Prostate gland (tissue), 2 donors: ENCODE results near the gene CAMK2D.

ENCODE experiments used
- CTCF ChIP-seq, 4 experiments: fragments of 200-600 bp in 2 of 4; fragments of 450-650 bp in 2 of 4; sonication (generic) in 2 of 4; IDR thresholded peaks; 1 replicate in 3 of 4; 2 replicates in 1 of 4; pipeline ENCODE4 v1.5.1; 2016 to 2019; ENCODE audit warnings: antibody characterized with exemption in 4 of 4, mild to moderate bottlenecking in 2 of 4, moderate library complexity in 2 of 4
- POLR2A ChIP-seq: fragments of 450-650 bp; IDR thresholded peaks from one replicate; pipeline ENCODE4 v1.6.1; 2016; ENCODE audit warnings: antibody characterized with exemption, mild to moderate bottlenecking

GRCh38 chr4:113687067-113687718 is 74.3 kb downstream of the CAMK2D start:
- TF ChIP-seq CTCF (IDR thresholded peaks at IDR 0.05) = no peak
- TF ChIP-seq POLR2A = no peak
